Neural crest cell (in vitro differentiated cells): ENCODE results near the gene PALS1. TPM values are rescaled to one million over a fixed set of nuclear protein-coding genes. Genes with fewer than 3 reads are reported as not detected.

Experiments used
- DNase-seq: peaks from one replicate; pipeline ENCODE4 v3.0.0; 2021; ENCODE audit warnings: low read depth, mixed read lengths, low spot score
- H3K27ac Mint-ChIP-seq: one replicate; pipeline ENCODE4 v1.8.0; 2021; ENCODE audit warnings: mild to moderate bottlenecking, mixed read lengths; ENCODE audit not compliant: unreplicated experiment
- H3K27me3 Mint-ChIP-seq: 2 replicates; pipeline ENCODE4 v1.8.0; 2021; ENCODE audit warnings: low read depth, mild to moderate bottlenecking, mixed read lengths
- H3K36me3 Mint-ChIP-seq: 2 replicates; pipeline ENCODE4 v1.8.0; 2021; ENCODE audit warnings: low read depth, mild to moderate bottlenecking, mixed read lengths
- H3K4me1 Mint-ChIP-seq: 2 replicates; pipeline ENCODE4 v1.8.0; 2021; ENCODE audit warnings: mixed read lengths
- H3K4me3 Mint-ChIP-seq: one replicate; pipeline ENCODE4 v1.8.0; 2021; ENCODE audit warnings: mild to moderate bottlenecking, mixed read lengths
- H3K9me3 Mint-ChIP-seq: 2 replicates; pipeline ENCODE4 v1.8.0; 2021; ENCODE audit warnings: mixed read lengths
- CTCF ChIP-seq: fragments of 200-600 bp; sonication (generic); conservative IDR thresholded peaks from 2 replicates; pipeline ENCODE4 v1.5.0; 2021; ENCODE audit warnings: antibody characterized with exemption, mild to moderate bottlenecking
- total RNA-seq: library from RNA; stranded (reverse); gene quantifications from 2 replicates; pipeline ENCODE4 v1.2.1, GENCODE V29; 2021

Gene PALS1
- total RNA-seq, 1 donor from 2014 or later = 34.5 TPM

- H3K36me3 Mint-ChIP-seq = no peaks in the 10 kb centered on the region
- H3K9me3 Mint-ChIP-seq = no peaks in the 10 kb centered on the region
- H3K27me3 Mint-ChIP-seq = no peaks in the 10 kb centered on the region
- no peak for TF ChIP-seq CTCF
- DNase-seq = no peak
- H3K27ac Mint-ChIP-seq = no peak overlapping the region
- H3K4me3 Mint-ChIP-seq = no peak overlapping the region
- H3K4me1 Mint-ChIP-seq = no peaks in the 10 kb centered on the region
Observed at GRCh38 chr14:67207810-67208209, 33.4 kb upstream of the PALS1 start.

GRCh38 chr14:67218126-67218525 lies 23.1 kb upstream of the PALS1 start:
- H3K27ac Mint-ChIP-seq = no peak overlapping the region
- no peaks in the 10 kb centered on the region for H3K27me3 Mint-ChIP-seq
- TF ChIP-seq CTCF = no peak
- no peak overlapping the region for H3K4me3 Mint-ChIP-seq
- no peak for DNase-seq
- no peaks in the 10 kb centered on the region for H3K36me3 Mint-ChIP-seq
- no peaks in the 10 kb centered on the region for H3K4me1 Mint-ChIP-seq
- H3K9me3 Mint-ChIP-seq = no peaks in the 10 kb centered on the region

GRCh38 chr14:67221248-67221981 lies 19.8 kb upstream of the PALS1 start:
- peaks cover 6% of the 10 kb centered on the region for H3K4me1 Mint-ChIP-seq
- no peak for DNase-seq
- no peak overlapping the region for H3K27ac Mint-ChIP-seq
- no peak overlapping the region for H3K4me3 Mint-ChIP-seq
- no peaks in the 10 kb centered on the region for H3K27me3 Mint-ChIP-seq
- no peaks in the 10 kb centered on the region for H3K9me3 Mint-ChIP-seq
- no peak for TF ChIP-seq CTCF
- H3K36me3 Mint-ChIP-seq = no peaks in the 10 kb centered on the region

- no peak for TF ChIP-seq CTCF
- DNase-seq = no peak
- H3K9me3 Mint-ChIP-seq = no peaks in the 10 kb centered on the region
- no peaks in the 10 kb centered on the region for H3K27me3 Mint-ChIP-seq
- no peak overlapping the region for H3K4me3 Mint-ChIP-seq
- no peak overlapping the region for H3K27ac Mint-ChIP-seq
- no peaks in the 10 kb centered on the region for H3K36me3 Mint-ChIP-seq
- H3K4me1 Mint-ChIP-seq = peaks cover 6% of the 10 kb centered on the region
Observed at GRCh38 chr14:67221982-67222328, 19.3 kb upstream of the PALS1 start.

- Mint-ChIP-seq H3K9me3 (no peaks in the 10 kb centered on the region), H3K4me3 (no peak overlapping the region), H3K4me1 (peaks cover 6% of the 10 kb centered on the region), H3K27ac (no peak overlapping the region), H3K36me3 (no peaks in the 10 kb centered on the region), H3K27me3 (no peaks in the 10 kb centered on the region)
- TF ChIP-seq CTCF = no peak
- no peak for DNase-seq
Observed at GRCh38 chr14:67225523-67225922, 15.7 kb upstream of the PALS1 start.
